ENCODE results near the gene HADHA. TPM values are rescaled to one million over a fixed set of nuclear protein-coding genes. Genes with fewer than 3 reads are reported as not detected.

Gene HADHA
- total RNA-seq, 1 experiment from 2014 or later, result 118 TPM

- peaks cover 13% of the 10 kb centered on the region for H3K9me3 Mint-ChIP-seq
- H3K36me3 Mint-ChIP-seq, result peaks cover 86% of the 10 kb centered on the region
- CTCF ChIA-PET, result no interaction called here
- ATAC-seq (no peak), DNase-seq (ENCODE audit: low spot score) (no peak)
- no peaks in the 10 kb centered on the region for H3K27me3 Mint-ChIP-seq (ENCODE audit: low read depth)
- H3K27ac Mint-ChIP-seq, result no peak overlapping the region
- H3K4me1 Mint-ChIP-seq, result no peaks in the 10 kb centered on the region
- no peak overlapping the region for H3K4me3 Mint-ChIP-seq
- TF ChIP-seq TEAD4 (CRISPR knock-in tag; IDR thresholded peaks at IDR 0.05) (no peak), OVOL2 (CRISPR knock-in tag; IDR thresholded peaks at IDR 0.05; ENCODE audit: borderline replicate concordance) (no peak), ZNF263 (CRISPR knock-in tag; IDR thresholded peaks at IDR 0.05; ENCODE audit: low read depth) (no peak), ZNF671 (CRISPR knock-in tag; IDR thresholded peaks at IDR 0.05) (no peak), NR1H2 (CRISPR knock-in tag; IDR thresholded peaks at IDR 0.05) (no peak)
- TF ChIP-seq, protein P1, sequence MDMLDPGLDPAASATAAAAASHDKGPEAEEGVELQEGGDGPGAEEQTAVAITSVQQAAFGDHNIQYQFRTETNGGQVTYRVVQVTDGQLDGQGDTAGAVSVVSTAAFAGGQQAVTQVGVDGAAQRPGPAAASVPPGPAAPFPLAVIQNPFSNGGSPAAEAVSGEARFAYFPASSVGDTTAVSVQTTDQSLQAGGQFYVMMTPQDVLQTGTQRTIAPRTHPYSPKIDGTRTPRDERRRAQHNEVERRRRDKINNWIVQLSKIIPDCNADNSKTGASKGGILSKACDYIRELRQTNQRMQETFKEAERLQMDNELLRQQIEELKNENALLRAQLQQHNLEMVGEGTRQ (CRISPR knock-in tag; IDR thresholded peaks at IDR 0.05), result no peak
- POLR2A ChIA-PET, result no interaction called here
Observed at GRCh38 chr2:26230806-26231205, 13.6 kb downstream of the HADHA start.

DNA sequence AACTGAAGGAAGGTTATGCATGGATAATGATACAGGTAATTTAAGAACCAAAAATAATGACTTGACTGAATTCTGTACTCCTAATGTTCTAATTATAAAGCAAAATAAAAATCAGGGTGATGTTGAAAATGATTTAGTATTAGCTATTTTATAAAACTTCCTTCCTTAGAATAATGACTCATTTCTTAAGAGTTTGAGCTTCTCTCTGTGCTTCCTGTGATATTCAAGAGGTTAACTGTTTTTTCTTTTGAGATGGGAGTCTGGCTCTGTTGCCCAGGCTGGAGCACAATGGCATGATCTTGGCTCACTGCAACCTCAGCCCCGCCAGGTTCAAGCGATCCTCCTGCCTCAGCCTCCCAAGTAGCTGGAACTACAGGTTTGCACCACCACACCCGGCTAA, 14.8 kb downstream of the HADHA start:
- Mint-ChIP-seq H3K27ac (no peak overlapping the region), H3K27me3 (ENCODE audit: low read depth) (no peaks in the 10 kb centered on the region), H3K36me3 (peaks cover 80% of the 10 kb centered on the region), H3K9me3 (peaks cover 13% of the 10 kb centered on the region), H3K4me3 (no peak overlapping the region), H3K4me1 (no peaks in the 10 kb centered on the region)
- CTCF ChIA-PET, result no interaction called here
- no peak for ATAC-seq
- no peak for TF ChIP-seq TEAD4 (CRISPR knock-in tag; IDR thresholded peaks at IDR 0.05)
- no peak for TF ChIP-seq GTF2I (CRISPR knock-in tag; conservative IDR thresholded peaks at IDR 0.05)
- TF ChIP-seq CBFB (CRISPR knock-in tag; IDR thresholded peaks at IDR 0.05; ENCODE audit: low read depth), result no peak
- no peak for TF ChIP-seq FOXJ3 (CRISPR knock-in tag; IDR thresholded peaks at IDR 0.05; ENCODE audit: borderline replicate concordance)
- no peak for TF ChIP-seq OVOL2 (CRISPR knock-in tag; IDR thresholded peaks at IDR 0.05; ENCODE audit: borderline replicate concordance)
- TF ChIP-seq, protein P2, sequence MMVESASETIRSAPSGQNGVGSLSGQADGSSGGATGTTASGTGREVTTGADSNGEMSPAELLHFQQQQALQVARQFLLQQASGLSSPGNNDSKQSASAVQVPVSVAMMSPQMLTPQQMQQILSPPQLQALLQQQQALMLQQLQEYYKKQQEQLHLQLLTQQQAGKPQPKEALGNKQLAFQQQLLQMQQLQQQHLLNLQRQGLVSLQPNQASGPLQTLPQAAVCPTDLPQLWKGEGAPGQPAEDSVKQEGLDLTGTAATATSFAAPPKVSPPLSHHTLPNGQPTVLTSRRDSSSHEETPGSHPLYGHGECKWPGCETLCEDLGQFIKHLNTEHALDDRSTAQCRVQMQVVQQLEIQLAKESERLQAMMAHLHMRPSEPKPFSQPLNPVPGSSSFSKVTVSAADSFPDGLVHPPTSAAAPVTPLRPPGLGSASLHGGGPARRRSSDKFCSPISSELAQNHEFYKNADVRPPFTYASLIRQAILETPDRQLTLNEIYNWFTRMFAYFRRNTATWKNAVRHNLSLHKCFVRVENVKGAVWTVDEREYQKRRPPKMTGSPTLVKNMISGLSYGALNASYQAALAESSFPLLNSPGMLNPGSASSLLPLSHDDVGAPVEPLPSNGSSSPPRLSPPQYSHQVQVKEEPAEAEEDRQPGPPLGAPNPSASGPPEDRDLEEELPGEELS (CRISPR knock-in tag; IDR thresholded peaks at IDR 0.05), result no peak
- no peak for TF ChIP-seq CREB1 (CRISPR knock-in tag; IDR thresholded peaks at IDR 0.05)
- no peak for TF ChIP-seq CTCF (IDR thresholded peaks at IDR 0.05)
- no peak for TF ChIP-seq PREB (CRISPR knock-in tag; IDR thresholded peaks at IDR 0.05; ENCODE audit: borderline replicate concordance)
- no peak for TF ChIP-seq ATF3 (CRISPR knock-in tag; conservative IDR thresholded peaks at IDR 0.05)
- no peak for TF ChIP-seq FOXK1 (CRISPR knock-in tag; IDR thresholded peaks at IDR 0.05)
- no peak for TF ChIP-seq ZNF416 (CRISPR knock-in tag; IDR thresholded peaks at IDR 0.05)
- no peak for TF ChIP-seq ZNF423 (CRISPR knock-in tag; IDR thresholded peaks at IDR 0.05)
- TF ChIP-seq FOXP1 (CRISPR knock-in tag; IDR thresholded peaks at IDR 0.05; ENCODE audit: borderline replicate concordance), result no peak
- TF ChIP-seq ELF4 (CRISPR knock-in tag; IDR thresholded peaks at IDR 0.05; ENCODE audit: low read depth), result no peak
- TF ChIP-seq NR2C2 (CRISPR knock-in tag; IDR thresholded peaks at IDR 0.05), result no peak
- DNase-seq (ENCODE audit: low spot score), result no peak
- POLR2A ChIA-PET, result no interaction called here
